Activated T-helper 1 cell treated with anti-CD3 and anti-CD28 coated beads, Interleukin-2, amount 50 U/mL, for 16 hours (primary cell): Measurements from ENCODE around the gene GAB2.
"Not testable (repeated sequence)": the region's sequence is repeated elsewhere in the genome, so short reads cannot be mapped to it uniquely, and the experiment has no call there.

Experiments used
- DNase-seq, 2 donors: peaks; one replicate each; pipeline ENCODE4 v3.0.0-alpha.2; 2020; ENCODE audit warnings: low read depth in 1 of 2, low spot score in 1 of 2

The GAB2 gene

GRCh38 chr11:78226684-78227680 is 190.6 kb downstream of the GAB2 start:
- no peak for DNase-seq

DNA sequence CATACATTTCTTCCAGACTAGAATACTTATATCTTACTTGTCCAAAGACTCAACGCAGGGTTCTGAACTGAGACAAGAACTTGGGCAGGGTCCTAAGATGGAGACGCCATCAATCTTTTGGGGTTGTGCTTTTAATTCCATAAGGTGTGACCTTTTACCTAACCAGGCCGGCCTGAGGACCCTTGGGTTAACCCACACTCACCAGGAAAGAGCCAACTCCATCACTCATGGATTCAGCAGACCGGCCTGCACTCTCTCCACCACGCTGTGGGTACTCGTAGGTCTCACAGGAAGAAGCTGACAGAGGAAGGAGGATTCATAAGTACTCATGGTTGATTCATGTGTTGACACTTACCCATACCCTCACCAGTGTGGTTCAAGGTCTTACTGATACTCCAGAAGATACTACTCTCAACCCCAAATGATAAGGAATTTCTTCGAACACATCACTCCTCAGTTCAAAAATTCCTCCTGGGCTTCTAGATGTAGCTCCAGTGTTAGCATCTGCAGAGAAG is 192.7 kb downstream of the GAB2 start:
- no peak for DNase-seq

DNA sequence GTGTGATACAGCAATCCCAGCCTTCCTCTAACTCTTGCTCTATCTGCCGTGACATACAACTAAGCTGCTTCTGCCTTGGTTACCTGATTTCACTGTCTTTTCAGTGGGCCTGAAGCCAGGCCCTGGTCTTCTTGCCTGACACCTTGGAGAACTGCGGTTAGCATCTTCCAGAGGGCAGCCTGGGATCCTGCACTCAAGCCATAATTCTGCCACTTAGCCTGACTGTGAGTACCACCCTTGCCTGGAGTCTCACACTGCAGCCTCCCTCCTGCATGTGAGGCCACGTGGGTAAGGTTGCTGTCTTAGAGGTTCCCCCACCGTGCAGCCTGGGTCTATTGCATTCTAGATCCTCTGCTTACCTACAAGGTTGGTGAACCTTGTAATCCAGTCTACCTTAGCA is 193.1 kb downstream of the GAB2 start:
- no peak for DNase-seq

GRCh38 chr11:78223320-78223954 is 194.2 kb downstream of the GAB2 start:
- no peak for DNase-seq

DNA sequence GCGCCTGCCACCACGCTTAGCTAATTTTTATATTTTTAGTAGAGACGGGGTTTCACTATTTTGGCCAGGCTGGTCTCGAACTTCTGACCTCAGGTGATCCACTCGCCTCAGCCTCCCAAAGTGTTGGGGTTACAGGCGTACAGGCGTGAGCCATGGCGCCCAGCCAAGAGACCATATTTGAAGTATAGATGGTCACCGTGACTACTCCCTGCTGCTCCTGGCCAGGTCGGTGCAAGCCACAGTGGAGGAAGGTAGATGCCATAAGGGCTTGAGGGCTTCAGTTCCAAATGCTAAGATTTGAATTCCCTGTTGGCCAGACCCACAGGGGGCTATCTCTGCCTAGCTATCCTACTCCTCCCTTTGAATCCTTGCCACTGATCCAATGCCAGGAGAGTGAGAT is 194.9 kb downstream of the GAB2 start:
- not testable (repeated sequence) for DNase-seq

DNA sequence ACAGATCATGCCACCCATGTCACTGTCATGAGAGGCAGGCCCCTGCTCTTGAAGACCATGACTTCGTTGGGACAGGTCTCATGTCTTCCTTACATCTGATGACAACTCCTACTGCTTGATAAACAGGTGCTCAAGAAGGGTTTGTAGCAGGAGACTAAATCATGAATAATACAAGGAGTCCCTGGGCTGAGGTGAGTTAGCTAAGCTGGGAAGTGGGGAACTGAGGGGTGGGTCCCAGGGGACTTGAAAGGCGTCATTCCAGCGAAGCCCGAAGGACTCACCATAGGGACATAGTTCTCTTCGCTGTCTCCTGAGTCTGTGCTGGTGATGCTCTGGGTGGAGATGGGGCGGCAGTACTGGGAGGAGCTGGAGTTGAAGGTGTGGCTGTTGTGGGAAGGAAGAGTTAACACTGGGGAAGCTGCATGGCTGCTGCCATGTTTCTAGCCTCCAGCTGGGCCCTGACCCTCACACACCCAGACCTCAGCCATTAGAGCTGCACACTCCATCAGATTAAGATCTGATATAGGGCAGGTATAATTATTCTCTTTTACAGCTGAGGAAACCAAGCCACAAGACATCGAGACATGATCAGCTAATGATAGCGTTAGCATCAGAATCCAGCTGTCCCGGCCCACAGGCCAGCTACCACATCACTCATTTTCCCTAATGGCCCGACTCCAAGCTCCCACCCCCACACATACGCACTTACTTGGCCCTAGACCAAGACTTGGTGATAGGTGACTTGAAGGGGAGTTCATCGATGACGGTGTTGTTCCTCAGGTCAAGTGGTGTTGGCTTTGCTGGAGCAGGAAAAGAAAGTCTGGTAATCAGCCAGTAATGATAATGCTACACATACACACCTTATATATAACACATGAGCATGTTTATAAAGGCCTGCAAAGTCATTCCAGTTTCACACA is 196.0 kb downstream of the GAB2 start:
- DNase-seq = no peak

GRCh38 chr11:78220218-78221157 is 197.1 kb downstream of the GAB2 start:
- no peak for DNase-seq

DNA sequence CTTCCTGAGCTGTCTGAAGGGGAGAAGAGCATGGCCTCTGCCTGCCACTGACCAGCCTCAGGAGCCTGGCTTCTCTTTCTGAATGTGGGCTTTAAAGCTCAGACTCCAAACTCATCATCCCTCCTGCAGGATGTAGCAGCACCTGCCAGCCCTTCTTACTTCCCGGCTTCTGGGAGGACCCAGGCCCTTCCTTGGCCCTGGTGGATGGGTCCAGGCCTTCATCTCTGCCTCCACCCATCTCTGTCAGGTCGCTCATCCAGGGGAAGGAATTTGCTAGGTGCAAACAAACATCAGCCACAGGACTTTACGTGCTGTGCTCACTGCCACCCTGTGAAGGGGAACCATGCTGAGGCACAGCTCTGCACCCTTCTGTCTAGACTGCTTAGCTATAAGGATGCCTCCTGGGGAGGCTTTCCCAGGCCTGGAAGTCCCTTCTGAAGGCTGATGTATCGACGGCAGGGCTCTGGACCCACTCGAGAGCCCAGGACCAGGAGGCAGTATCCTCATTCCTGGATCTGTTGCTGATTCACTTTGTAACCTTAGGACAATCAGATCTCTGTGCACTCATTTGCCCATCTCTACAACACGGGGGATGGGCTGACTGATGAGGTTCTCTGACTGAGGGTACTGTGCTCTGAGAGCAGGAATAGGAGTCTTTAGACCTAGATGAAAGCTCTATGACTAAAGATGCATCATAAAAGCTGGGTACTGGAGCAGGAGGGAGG is 198.0 kb downstream of the GAB2 start:
- DNase-seq = no peak

- DNase-seq = no peak
These were observed 198.7 kb downstream of the GAB2 start for GRCh38 chr11:78218707-78219492.

DNA sequence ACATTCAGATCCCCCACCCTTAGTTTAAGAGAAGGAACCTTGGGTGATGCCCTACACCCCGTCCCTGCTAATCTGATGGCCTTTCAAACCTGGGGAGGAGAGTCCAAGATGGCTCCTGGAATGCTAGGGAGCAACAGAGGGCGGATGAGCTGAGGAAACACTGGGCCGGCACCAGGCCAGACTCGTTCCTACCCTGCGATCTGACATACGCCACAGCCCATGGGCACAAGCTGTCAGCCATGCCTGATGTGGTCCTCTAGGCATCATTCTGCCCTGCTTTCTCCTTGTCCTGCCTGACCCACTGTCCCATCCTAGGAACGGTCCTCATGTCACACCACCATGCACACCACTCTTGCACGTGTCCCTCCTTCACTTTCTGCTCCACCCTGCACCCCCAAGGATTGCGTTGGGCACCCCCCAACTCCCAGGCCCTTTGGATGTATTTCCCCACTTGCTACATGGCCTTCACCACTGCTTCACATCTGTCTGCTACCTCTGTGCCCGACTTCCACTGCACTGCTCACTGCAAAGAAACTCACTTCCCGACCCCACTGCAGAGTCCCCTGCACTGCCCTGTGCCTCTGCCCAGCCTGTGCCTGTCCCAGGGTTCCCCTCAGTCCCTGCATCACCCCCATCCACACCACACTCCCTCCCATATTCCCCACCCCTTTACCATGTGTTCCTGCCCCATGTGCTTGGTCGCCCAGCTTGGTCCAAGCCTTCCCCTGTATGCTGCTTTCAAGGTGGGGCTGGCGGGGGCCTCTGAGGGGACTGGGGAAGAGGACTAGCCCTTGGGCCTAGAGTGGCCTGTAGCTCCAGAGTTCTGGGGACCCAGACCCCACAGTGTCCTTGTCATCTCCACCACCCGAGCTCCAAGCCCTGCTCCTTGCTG is 199.7 kb downstream of the GAB2 start:
- DNase-seq = no peak

DNA sequence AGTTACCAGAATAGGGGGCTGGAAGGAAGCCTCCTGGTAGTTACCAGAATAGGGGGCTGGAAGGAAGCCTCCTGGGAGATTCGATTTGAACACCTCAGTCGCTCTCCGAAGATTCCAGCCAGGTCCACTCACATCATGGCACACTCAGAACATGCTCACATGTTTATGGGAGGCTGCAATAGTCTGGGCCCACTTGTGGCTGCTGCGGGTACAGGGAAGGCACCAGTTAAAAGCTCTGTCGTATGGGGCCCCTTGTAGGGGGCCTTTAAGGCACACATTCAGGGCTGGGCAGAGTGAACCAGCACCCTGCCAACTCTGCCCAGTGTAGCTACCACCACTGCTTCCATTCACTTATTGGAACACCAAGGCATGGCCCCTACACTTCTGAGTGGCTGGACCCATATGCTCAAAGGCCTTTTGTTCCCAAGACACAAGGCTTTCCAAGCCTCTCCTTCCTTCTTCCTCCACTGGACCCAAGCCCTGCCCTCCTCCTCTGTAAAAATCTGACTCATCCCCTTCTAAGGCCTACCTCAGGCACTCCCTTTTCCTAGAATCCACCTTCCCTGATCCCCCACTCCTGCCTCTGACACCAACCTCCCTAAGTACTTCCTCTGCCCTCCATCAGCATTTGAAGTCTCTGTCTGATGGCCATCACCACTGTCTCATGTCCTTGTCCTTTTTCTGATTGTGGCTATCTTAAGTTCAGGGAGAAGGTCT is 200.9 kb downstream of the GAB2 start:
- no peak for DNase-seq

GRCh38 chr11:78216021-78216420 is 201.6 kb downstream of the GAB2 start:
- DNase-seq = no peak

GRCh38 chr11:78214331-78215194 is 203.1 kb downstream of the GAB2 start:
- DNase-seq = no peak

DNA sequence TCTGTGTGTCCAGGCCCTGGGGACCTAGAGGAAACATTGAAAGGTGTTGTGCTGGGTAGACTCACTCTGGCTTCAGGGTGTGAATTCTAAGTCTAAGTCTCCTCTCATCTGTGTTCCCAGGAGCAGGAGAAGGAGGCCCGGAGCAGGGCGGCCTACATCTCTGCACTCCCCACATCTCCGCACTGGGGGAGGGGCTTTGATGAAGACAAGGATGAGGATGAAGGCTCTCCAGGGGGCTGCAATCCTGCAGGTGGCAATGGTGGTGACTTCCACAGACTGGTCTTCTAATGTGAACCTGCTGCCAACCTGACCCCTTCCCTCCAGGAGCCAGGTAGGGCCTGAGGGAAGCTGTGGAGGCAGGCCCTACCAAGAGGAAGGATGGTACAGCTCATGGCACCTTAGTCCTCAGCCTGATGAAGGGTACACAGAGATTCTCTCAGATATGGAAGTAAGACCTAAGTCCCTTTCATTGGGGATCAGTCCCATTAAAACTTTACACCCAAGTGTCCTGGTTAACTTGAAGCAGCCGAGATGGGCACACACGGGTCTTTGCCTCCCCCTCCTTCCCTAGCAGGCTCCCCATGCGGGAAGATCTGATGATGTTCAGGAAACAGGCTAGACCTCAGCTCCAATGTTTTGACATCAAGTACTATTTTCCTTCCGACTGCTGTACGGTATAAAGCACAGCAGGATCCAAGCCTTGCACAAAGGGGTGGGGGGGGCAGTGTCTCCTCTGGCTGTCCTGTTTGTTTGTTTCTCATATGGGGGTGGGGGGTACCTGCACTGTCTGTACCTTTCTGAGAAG is 203.9 kb downstream of the GAB2 start:
- no peak for DNase-seq
